Muscle of leg (tissue), 11 donors: ENCODE measurements around the gene PIERCE2. TPM values are rescaled to one million over a fixed set of nuclear protein-coding genes. Genes with fewer than 3 reads are reported as not detected.
A peak's percentile ranks its signal among the peaks of the same experiment; 100 is the strongest.
"Not testable (repeated sequence)": the region's sequence is repeated elsewhere in the genome, so short reads cannot be mapped to it uniquely, and the experiment has no call there.

ENCODE experiments used
- DNase-seq: peaks from one replicate; pipeline ENCODE4 v3.0.0; 2013
- H3K27ac ChIP-seq: one replicate; pipeline ENCODE4 v1.5.1; 2013; ENCODE audit warnings: mild to moderate bottlenecking, low read length, control low read depth
- H3K27me3 ChIP-seq: one replicate; pipeline ENCODE4 v1.6.1; 2013; ENCODE audit warnings: low read length; ENCODE audit not compliant: control insufficient read depth, insufficient read depth
- H3K36me3 ChIP-seq: one replicate; pipeline ENCODE4 v1.6.1; 2013; ENCODE audit warnings: low read length; ENCODE audit not compliant: control insufficient read depth, insufficient read depth
- H3K4me1 ChIP-seq: one replicate; pipeline ENCODE4 v1.6.1; 2013; ENCODE audit warnings: low read length; ENCODE audit not compliant: control insufficient read depth, insufficient read depth
- H3K4me3 ChIP-seq: one replicate; pipeline ENCODE4 v1.5.1; 2013; ENCODE audit warnings: low read length, control low read depth
- H3K9me3 ChIP-seq: replicated peaks from 2 replicates; pipeline ENCODE4 v1.6.1; 2013; ENCODE audit warnings: low read depth, low read length; ENCODE audit not compliant: control insufficient read depth
- WGBS: methylation state at CpG from one replicate; pipeline ENCODE4 v1.1.5; 2013; ENCODE audit warnings: missing lambda C conversion rate; ENCODE audit not compliant: insufficient coverage; 5-methylcytosine and 5-hydroxymethylcytosine counted together
- polyA plus RNA-seq, 8 donors: library from polyadenylated mRNA; unstranded; fragments of 120-200 nt; gene quantifications; one replicate each; pipeline versions ENCODE4 v1.2.1 to v1.2.3, GENCODE V29; 2013; ENCODE audit warnings: inconsistent platforms in 1 of 8, low replicate concordance in 1 of 8; ENCODE audit not compliant: insufficient read length in 8 of 8, insufficient read depth in 1 of 8
- total RNA-seq: library from RNA; stranded (reverse); fragments of 120-200 nt; gene quantifications from one replicate; pipeline ENCODE4 v1.2.4, GENCODE V29; 2013

Gene PIERCE2
- total and polyA plus RNA-seq, 9 donors, result 0.86 to 1.4 (median 1.3) TPM

GRCh38 chr15:55387027-55387426, 21.3 kb upstream of the PIERCE2 start:
- Histone ChIP-seq H3K9me3 (no peaks in the 10 kb centered on the region), H3K36me3 (no peaks in the 10 kb centered on the region), H3K27ac (no peak overlapping the region), H3K4me1 (no peaks in the 10 kb centered on the region), H3K4me3 (no peak overlapping the region), H3K27me3 (no peaks in the 10 kb centered on the region)
- DNase-seq, result no peak

GRCh38 chr15:55389264-55389607, 19.1 kb upstream of the PIERCE2 start:
- no peaks in the 10 kb centered on the region for H3K4me1 ChIP-seq
- no peak overlapping the region for H3K4me3 ChIP-seq
- H3K27me3 ChIP-seq, result no peaks in the 10 kb centered on the region
- DNase-seq, result no peak
- no peak overlapping the region for H3K27ac ChIP-seq
- no peaks in the 10 kb centered on the region for H3K36me3 ChIP-seq
- no peaks in the 10 kb centered on the region for H3K9me3 ChIP-seq

GRCh38 chr15:55394694-55395093, 13.6 kb upstream of the PIERCE2 start:
- WGBS, result no CpG with 5 or more reads among the region's 1 CpG
- Histone ChIP-seq H3K27ac (no peak overlapping the region), H3K4me1 (no peaks in the 10 kb centered on the region), H3K9me3 (no peaks in the 10 kb centered on the region), H3K4me3 (no peak overlapping the region), H3K27me3 (no peaks in the 10 kb centered on the region), H3K36me3 (no peaks in the 10 kb centered on the region)
- DNase-seq, result no peak

- Histone ChIP-seq H3K27me3 (no peaks in the 10 kb centered on the region), H3K9me3 (no peaks in the 10 kb centered on the region), H3K4me1 (no peaks in the 10 kb centered on the region), H3K27ac (no peak overlapping the region), H3K4me3 (no peak overlapping the region), H3K36me3 (no peaks in the 10 kb centered on the region)
- WGBS, result 87% methylated on average over 3 of the region's 5 CpGs
- DNase-seq, result no peak
Measured at GRCh38 chr15:55398243-55398642, 10.1 kb upstream of the PIERCE2 start.

GRCh38 chr15:55400050-55400449, 8.2 kb upstream of the PIERCE2 start:
- not testable (repeated sequence) for H3K9me3 ChIP-seq, H3K27me3 ChIP-seq, H3K4me1 ChIP-seq, DNase-seq, H3K4me3 ChIP-seq, H3K27ac ChIP-seq, H3K36me3 ChIP-seq
- WGBS, result 83% methylated on average over 4 of the region's 8 CpGs

- Histone ChIP-seq H3K36me3 (no peaks in the 10 kb centered on the region), H3K4me1 (no peaks in the 10 kb centered on the region), H3K27ac (no peak overlapping the region), H3K27me3 (no peaks in the 10 kb centered on the region), H3K9me3 (no peaks in the 10 kb centered on the region), H3K4me3 (no peak overlapping the region)
- whole genome bisulfite sequencing, result no CpG with 5 or more reads among the region's 1 CpG
- no peak for DNase-seq
Measured at GRCh38 chr15:55401786-55402246, 6.5 kb upstream of the PIERCE2 start.

GRCh38 chr15:55402707-55403106, 5.6 kb upstream of the PIERCE2 start:
- H3K36me3 ChIP-seq, result no peaks in the 10 kb centered on the region
- H3K9me3 ChIP-seq, result no peaks in the 10 kb centered on the region
- H3K4me1 ChIP-seq, result no peaks in the 10 kb centered on the region
- H3K27ac ChIP-seq, result no peak overlapping the region
- peak; percentile 23 for DNase-seq
- H3K4me3 ChIP-seq, result no peak overlapping the region
- no peaks in the 10 kb centered on the region for H3K27me3 ChIP-seq

- Histone ChIP-seq H3K9me3 (no peaks in the 10 kb centered on the region), H3K4me3 (no peak overlapping the region), H3K27me3 (no peaks in the 10 kb centered on the region), H3K27ac (no peak overlapping the region), H3K4me1 (peaks cover under 1% of the 10 kb centered on the region), H3K36me3 (no peaks in the 10 kb centered on the region)
- DNase-seq, result peak; percentile 35
Measured at GRCh38 chr15:55403531-55403930, 4.8 kb upstream of the PIERCE2 start.

- Histone ChIP-seq H3K27ac (peak overlapping the region; percentile 98), H3K36me3 (no peaks in the 10 kb centered on the region), H3K27me3 (no peaks in the 10 kb centered on the region), H3K9me3 (no peaks in the 10 kb centered on the region), H3K4me1 (peaks cover 5% of the 10 kb centered on the region), H3K4me3 (peak overlapping the region; percentile 88)
- WGBS, result under 1% methylated on average over 11 of the region's 20 CpGs
- no peak for DNase-seq
Measured at GRCh38 chr15:55407498-55408011, 740 bp upstream of the PIERCE2 start.

GRCh38 chr15:55408976-55409375, 681 bp downstream of the PIERCE2 start:
- not testable (repeated sequence) for H3K4me1 ChIP-seq, H3K27me3 ChIP-seq, H3K27ac ChIP-seq, DNase-seq, H3K9me3 ChIP-seq, H3K36me3 ChIP-seq
- WGBS, result 68% methylated on average over 7 of the region's 14 CpGs
- peak overlapping the region; percentile 88 for H3K4me3 ChIP-seq

- not testable (repeated sequence) for H3K27ac ChIP-seq, H3K9me3 ChIP-seq, H3K36me3 ChIP-seq, DNase-seq, H3K4me3 ChIP-seq, H3K4me1 ChIP-seq, H3K27me3 ChIP-seq
- WGBS, result 67% methylated on average over 5 of the region's 8 CpGs
Measured at GRCh38 chr15:55417678-55418077, 9.4 kb downstream of the PIERCE2 start.
